ENCODE measurements around the gene REG1B.

The REG1B gene

GRCh38 chr2:79097843-79098242 is 10.1 kb upstream of the REG1B start:
- Histone ChIP-seq H3K27me3 (ENCODE audit: insufficient read depth, low read length, poor library complexity) (no peaks in the 10 kb centered on the region), H3K4me2 (ENCODE audit: low read length) (no peak overlapping the region), H2BK15ac (replicated peaks; ENCODE audit: low read depth) (no peak overlapping the region), H3K79me2 (ENCODE audit: control insufficient read depth, insufficient read depth, low read length) (no peaks in the 10 kb centered on the region), H3K18ac (ENCODE audit: low read length) (no peak overlapping the region), H3K79me1 (ENCODE audit: low read length) (no peaks in the 10 kb centered on the region), H4K8ac (ENCODE audit: low read depth, low read length) (no peak overlapping the region), H3K4ac (ENCODE audit: low read depth, low read length) (no peak overlapping the region), H3K4me3 (ENCODE audit: low read length) (no peak overlapping the region), H4K5ac (ENCODE audit: low read length) (no peak overlapping the region), H3K23ac (ENCODE audit: low read length) (no peak overlapping the region), H3K4me1 (ENCODE audit: control insufficient read depth, low read depth, low read length) (no peaks in the 10 kb centered on the region), H2BK5ac (ENCODE audit: low read length) (no peak overlapping the region), H3K56ac (ENCODE audit: low read length) (no peak overlapping the region), H3K27ac (ENCODE audit: low read depth, low read length) (no peak overlapping the region), H3K36me3 (ENCODE audit: control insufficient read depth, insufficient read depth, low read length) (no peaks in the 10 kb centered on the region), H3K9ac (ENCODE audit: low read length) (no peak overlapping the region), H2BK120ac (ENCODE audit: low read depth, low read length) (no peak overlapping the region), H2AK5ac (ENCODE audit: low read length) (no peak overlapping the region)
- no CpG with 5 or more reads among the region's 6 CpGs for WGBS (ENCODE audit: extremely low coverage, insufficient coverage, low lambda C conversion rate)
- no peak for DNase-seq

- H3K36me3 ChIP-seq (ENCODE audit: control insufficient read depth, insufficient read depth, low read length): no peaks in the 10 kb centered on the region
- H3K4me1 ChIP-seq (ENCODE audit: control insufficient read depth, low read depth, low read length): no peaks in the 10 kb centered on the region
- H3K79me1 ChIP-seq (ENCODE audit: low read length): no peaks in the 10 kb centered on the region
- H2BK5ac ChIP-seq (ENCODE audit: low read length): no peak overlapping the region
- no peak overlapping the region for H3K4me3 ChIP-seq (ENCODE audit: low read length)
- no peaks in the 10 kb centered on the region for H3K79me2 ChIP-seq (ENCODE audit: control insufficient read depth, insufficient read depth, low read length)
- no peak overlapping the region for H3K18ac ChIP-seq (ENCODE audit: low read length)
- no peak overlapping the region for H4K8ac ChIP-seq (ENCODE audit: low read depth, low read length)
- no peak overlapping the region for H3K4me2 ChIP-seq (ENCODE audit: low read length)
- no peak overlapping the region for H3K4ac ChIP-seq (ENCODE audit: low read depth, low read length)
- no peak overlapping the region for H3K56ac ChIP-seq (ENCODE audit: low read length)
- H3K9ac ChIP-seq (ENCODE audit: low read length): no peak overlapping the region
- H2BK120ac ChIP-seq (ENCODE audit: low read depth, low read length): no peak overlapping the region
- no peak overlapping the region for H3K23ac ChIP-seq (ENCODE audit: low read length)
- H3K27me3 ChIP-seq (ENCODE audit: insufficient read depth, low read length, poor library complexity): no peaks in the 10 kb centered on the region
- no peak overlapping the region for H4K5ac ChIP-seq (ENCODE audit: low read length)
- H2BK15ac ChIP-seq (replicated peaks; ENCODE audit: low read depth): no peak overlapping the region
- WGBS (ENCODE audit: extremely low coverage, insufficient coverage, low lambda C conversion rate): no CpG with 5 or more reads among the region's 4 CpGs
- no peak overlapping the region for H3K27ac ChIP-seq (ENCODE audit: low read depth, low read length)
- H2AK5ac ChIP-seq (ENCODE audit: low read length): no peak overlapping the region
- no peak for DNase-seq
Measured at GRCh38 chr2:79090693-79091092, 2.9 kb upstream of the REG1B start.

GRCh38 chr2:79086255-79086654 is 1.5 kb downstream of the REG1B start:
- no peak overlapping the region for H3K4me2 ChIP-seq (ENCODE audit: low read length)
- no peak for DNase-seq
- no peak overlapping the region for H3K4me3 ChIP-seq (ENCODE audit: low read length)
- no peak overlapping the region for H2BK5ac ChIP-seq (ENCODE audit: low read length)
- H2AK5ac ChIP-seq (ENCODE audit: low read length): no peak overlapping the region
- H3K36me3 ChIP-seq (ENCODE audit: control insufficient read depth, insufficient read depth, low read length): no peaks in the 10 kb centered on the region
- no peak overlapping the region for H3K4ac ChIP-seq (ENCODE audit: low read depth, low read length)
- H3K18ac ChIP-seq (ENCODE audit: low read length): no peak overlapping the region
- no peak overlapping the region for H3K56ac ChIP-seq (ENCODE audit: low read length)
- H2BK120ac ChIP-seq (ENCODE audit: low read depth, low read length): no peak overlapping the region
- WGBS (ENCODE audit: extremely low coverage, insufficient coverage, low lambda C conversion rate): no CpG with 5 or more reads among the region's 4 CpGs
- H4K8ac ChIP-seq (ENCODE audit: low read depth, low read length): no peak overlapping the region
- H3K27me3 ChIP-seq (ENCODE audit: insufficient read depth, low read length, poor library complexity): no peaks in the 10 kb centered on the region
- H3K4me1 ChIP-seq (ENCODE audit: control insufficient read depth, low read depth, low read length): no peaks in the 10 kb centered on the region
- no peak overlapping the region for H3K9ac ChIP-seq (ENCODE audit: low read length)
- H3K27ac ChIP-seq (ENCODE audit: low read depth, low read length): no peak overlapping the region
- H2BK15ac ChIP-seq (replicated peaks; ENCODE audit: low read depth): no peak overlapping the region
- no peaks in the 10 kb centered on the region for H3K79me2 ChIP-seq (ENCODE audit: control insufficient read depth, insufficient read depth, low read length)
- no peaks in the 10 kb centered on the region for H3K79me1 ChIP-seq (ENCODE audit: low read length)
- H3K23ac ChIP-seq (ENCODE audit: low read length): no peak overlapping the region
- H4K5ac ChIP-seq (ENCODE audit: low read length): no peak overlapping the region

- DNase-seq: no peak
- H3K79me1 ChIP-seq (ENCODE audit: low read length): no peaks in the 10 kb centered on the region
- no peak overlapping the region for H2BK15ac ChIP-seq (replicated peaks; ENCODE audit: low read depth)
- no peak overlapping the region for H3K27ac ChIP-seq (ENCODE audit: low read depth, low read length)
- no peak overlapping the region for H3K9ac ChIP-seq (ENCODE audit: low read length)
- H2BK5ac ChIP-seq (ENCODE audit: low read length): no peak overlapping the region
- H3K4ac ChIP-seq (ENCODE audit: low read depth, low read length): no peak overlapping the region
- no peak overlapping the region for H3K18ac ChIP-seq (ENCODE audit: low read length)
- H3K79me2 ChIP-seq (ENCODE audit: control insufficient read depth, insufficient read depth, low read length): no peaks in the 10 kb centered on the region
- no peak overlapping the region for H3K56ac ChIP-seq (ENCODE audit: low read length)
- no CpG with 5 or more reads among the region's 3 CpGs for WGBS (ENCODE audit: extremely low coverage, insufficient coverage, low lambda C conversion rate)
- H3K4me3 ChIP-seq (ENCODE audit: low read length): no peak overlapping the region
- H4K5ac ChIP-seq (ENCODE audit: low read length): no peak overlapping the region
- no peaks in the 10 kb centered on the region for H3K4me1 ChIP-seq (ENCODE audit: control insufficient read depth, low read depth, low read length)
- H2AK5ac ChIP-seq (ENCODE audit: low read length): no peak overlapping the region
- no peaks in the 10 kb centered on the region for H3K36me3 ChIP-seq (ENCODE audit: control insufficient read depth, insufficient read depth, low read length)
- H4K8ac ChIP-seq (ENCODE audit: low read depth, low read length): no peak overlapping the region
- H3K23ac ChIP-seq (ENCODE audit: low read length): no peak overlapping the region
- no peak overlapping the region for H3K4me2 ChIP-seq (ENCODE audit: low read length)
- no peak overlapping the region for H2BK120ac ChIP-seq (ENCODE audit: low read depth, low read length)
- H3K27me3 ChIP-seq (ENCODE audit: insufficient read depth, low read length, poor library complexity): no peaks in the 10 kb centered on the region
Measured at GRCh38 chr2:79085382-79085781, 2.4 kb downstream of the REG1B start.

- Histone ChIP-seq H3K4ac (ENCODE audit: low read depth, low read length) (no peak overlapping the region), H2BK5ac (ENCODE audit: low read length) (no peak overlapping the region), H3K79me1 (ENCODE audit: low read length) (no peaks in the 10 kb centered on the region), H3K27me3 (ENCODE audit: insufficient read depth, low read length, poor library complexity) (no peaks in the 10 kb centered on the region), H3K23ac (ENCODE audit: low read length) (no peak overlapping the region), H3K4me3 (ENCODE audit: low read length) (no peak overlapping the region), H3K4me2 (ENCODE audit: low read length) (no peak overlapping the region), H3K18ac (ENCODE audit: low read length) (no peak overlapping the region), H3K9ac (ENCODE audit: low read length) (no peak overlapping the region), H2BK15ac (replicated peaks; ENCODE audit: low read depth) (no peak overlapping the region), H3K56ac (ENCODE audit: low read length) (no peak overlapping the region), H3K27ac (ENCODE audit: low read depth, low read length) (no peak overlapping the region), H4K5ac (ENCODE audit: low read length) (no peak overlapping the region), H3K4me1 (ENCODE audit: control insufficient read depth, low read depth, low read length) (no peaks in the 10 kb centered on the region), H3K79me2 (ENCODE audit: control insufficient read depth, insufficient read depth, low read length) (no peaks in the 10 kb centered on the region), H2BK120ac (ENCODE audit: low read depth, low read length) (no peak overlapping the region), H3K36me3 (ENCODE audit: control insufficient read depth, insufficient read depth, low read length) (no peaks in the 10 kb centered on the region), H2AK5ac (ENCODE audit: low read length) (no peak overlapping the region), H4K8ac (ENCODE audit: low read depth, low read length) (no peak overlapping the region)
- WGBS (ENCODE audit: extremely low coverage, insufficient coverage, low lambda C conversion rate): no CpG with 5 or more reads among the region's 3 CpGs
- no peak for DNase-seq
Measured at GRCh38 chr2:79084495-79085135, 3.2 kb downstream of the REG1B start.

- no peak overlapping the region for H3K9ac ChIP-seq (ENCODE audit: low read length)
- H3K27me3 ChIP-seq (ENCODE audit: insufficient read depth, low read length, poor library complexity): no peaks in the 10 kb centered on the region
- no peak for DNase-seq
- no peak overlapping the region for H4K8ac ChIP-seq (ENCODE audit: low read depth, low read length)
- H3K79me1 ChIP-seq (ENCODE audit: low read length): no peaks in the 10 kb centered on the region
- H3K23ac ChIP-seq (ENCODE audit: low read length): no peak overlapping the region
- no peak overlapping the region for H3K27ac ChIP-seq (ENCODE audit: low read depth, low read length)
- no peak overlapping the region for H2BK15ac ChIP-seq (replicated peaks; ENCODE audit: low read depth)
- no peak overlapping the region for H3K4me2 ChIP-seq (ENCODE audit: low read length)
- H3K4me3 ChIP-seq (ENCODE audit: low read length): no peak overlapping the region
- H2BK120ac ChIP-seq (ENCODE audit: low read depth, low read length): no peak overlapping the region
- no peaks in the 10 kb centered on the region for H3K79me2 ChIP-seq (ENCODE audit: control insufficient read depth, insufficient read depth, low read length)
- H3K36me3 ChIP-seq (ENCODE audit: control insufficient read depth, insufficient read depth, low read length): no peaks in the 10 kb centered on the region
- H4K5ac ChIP-seq (ENCODE audit: low read length): no peak overlapping the region
- no peak overlapping the region for H3K18ac ChIP-seq (ENCODE audit: low read length)
- H2AK5ac ChIP-seq (ENCODE audit: low read length): no peak overlapping the region
- no peak overlapping the region for H2BK5ac ChIP-seq (ENCODE audit: low read length)
- no peak overlapping the region for H3K4ac ChIP-seq (ENCODE audit: low read depth, low read length)
- no peaks in the 10 kb centered on the region for H3K4me1 ChIP-seq (ENCODE audit: control insufficient read depth, low read depth, low read length)
- no peak overlapping the region for H3K56ac ChIP-seq (ENCODE audit: low read length)
Measured at GRCh38 chr2:79083597-79084251, 4.1 kb downstream of the REG1B start.
